A673 (cell line): Measurements from ENCODE around the gene MOGAT2.

Experiments
- CTCF ChIP-seq: fragments of 300-800, 200-600 bp; sonication (generic); conservative IDR thresholded peaks from 2 replicates; pipeline ENCODE4 v1.5.1; 2017; ENCODE audit warnings: low read depth, mild to moderate bottlenecking, antibody characterized with exemption, low read length, moderate library complexity, mixed read lengths
- EZH2 ChIP-seq: fragments of 200-600 bp; sonication (generic); IDR thresholded peaks from 2 replicates; pipeline ENCODE4 v1.6.1; 2017; ENCODE audit warnings: borderline replicate concordance, low read depth, mild to moderate bottlenecking, mixed read lengths, antibody characterized with exemption, low read length; ENCODE audit not compliant: poor library complexity, severe bottlenecking

DNA sequence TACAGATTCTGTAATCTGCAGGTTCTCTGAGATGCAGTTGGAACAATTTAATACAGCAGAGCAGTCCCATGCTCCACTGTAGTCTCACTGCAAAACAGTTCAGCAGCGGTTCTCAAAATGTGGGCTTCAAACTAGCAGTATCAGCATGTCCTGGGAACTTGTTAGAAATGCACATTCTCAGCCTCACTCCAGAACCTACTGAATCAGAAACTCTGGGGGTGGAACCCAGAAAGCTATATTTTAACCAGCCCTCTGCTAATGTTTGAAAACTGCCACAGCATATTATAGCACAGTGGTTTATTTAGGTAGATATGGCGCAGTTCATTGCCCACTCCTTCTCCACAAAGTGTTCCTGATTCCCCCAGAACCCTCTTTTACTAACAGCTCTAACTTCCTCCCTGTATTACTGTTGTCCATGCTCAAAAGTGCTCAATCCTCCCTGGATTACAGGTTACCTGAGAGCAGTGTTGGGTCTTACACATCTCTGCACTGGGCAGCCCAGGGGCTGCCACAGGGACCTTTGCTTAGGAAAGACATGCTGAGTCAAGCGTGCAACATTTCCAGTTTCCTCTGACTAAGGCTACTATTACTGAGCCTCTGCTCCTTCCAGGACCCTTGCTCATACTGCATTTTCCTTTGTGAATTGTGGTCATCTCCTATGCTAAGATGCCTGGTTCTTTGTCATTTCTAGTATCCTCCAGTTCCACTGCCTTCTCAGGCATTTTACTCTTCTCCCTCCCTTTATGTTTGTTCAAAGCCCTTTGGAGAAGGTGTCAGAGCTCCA, 43.3 kb downstream of the MOGAT2 start:
- TF ChIP-seq EZH2 = no peak
- no peak for TF ChIP-seq CTCF
